B cell (primary cell): ENCODE results near the gene SGSM1. TPM values are rescaled to one million over a fixed set of nuclear protein-coding genes. Genes with fewer than 3 reads are reported as not detected.

ENCODE experiments used
- ATAC-seq: fragments of 200-7000 bp; cut with Tn5 transposase; one replicate; pipeline ENCODE4 v1.10.0; 2021; ENCODE audit warnings: low read depth, mild to moderate bottlenecking, moderate number of reproducible peaks, moderate library complexity
- CTCF ChIA-PET: fragments of 350-600 bp; sonication (Branson Sonifier 250); formaldehyde crosslinking; loops from one replicate; lab custom pipeline; 2021; ENCODE audit warnings: antibody characterized with exemption, inconsistent platforms; lab: Charles Lee
- POLR2A ChIA-PET: fragments of 350-600 bp; sonication (Branson Sonifier 250); formaldehyde crosslinking; loops from one replicate; lab custom pipeline; 2021; ENCODE audit warnings: antibody characterized with exemption; lab: Charles Lee
- DNase-seq: peaks from one replicate; pipeline ENCODE4 v3.0.0; 2013
- H2AFZ ChIP-seq: 2 replicates; pipeline ENCODE4 v1.6.1; 2012; ENCODE audit warnings: mild to moderate bottlenecking, low read depth, low read length; ENCODE audit not compliant: insufficient read depth, poor library complexity, severe bottlenecking
- H3K27ac ChIP-seq, 2 donors: 1 replicate in 1 of 2; 2 replicates in 1 of 2; pipeline ENCODE4 v1.5.1; 2012 to 2013; ENCODE audit warnings: low read length in 2 of 2, mild to moderate bottlenecking in 2 of 2, moderate library complexity in 1 of 2
- H3K27me3 ChIP-seq, 4 experiments: fragments of 200-600 bp in 1 of 4; sonication (generic) in 1 of 4; replicated peaks in 1 of 4; 1 replicate in 2 of 4; 2 replicates in 2 of 4; pipeline versions ENCODE4 v1.6.1 to v1.7.0; 2013 to 2016; ENCODE audit warnings: low read length in 3 of 4, mild to moderate bottlenecking in 2 of 4, mixed read lengths in 1 of 4, moderate library complexity in 1 of 4; ENCODE audit not compliant: insufficient read depth in 4 of 4, control insufficient read depth in 3 of 4; ENCODE audit errors: control extremely low read depth in 1 of 4
- H3K36me3 ChIP-seq, 2 experiments: replicated peaks in 1 of 2; 1 replicate in 1 of 2; 2 replicates in 1 of 2; pipeline versions ENCODE4 v1.6.1 to v1.7.1; 2013; ENCODE audit warnings: low read length in 1 of 2; ENCODE audit not compliant: insufficient read depth in 2 of 2, control insufficient read depth in 1 of 2; ENCODE audit errors: control extremely low read depth in 1 of 2, extremely low read depth in 1 of 2
- H3K4me1 ChIP-seq, 2 donors: fragments of 200-600 bp in 1 of 2; sonication (generic) in 1 of 2; 1 replicate in 1 of 2; 2 replicates in 1 of 2; pipeline versions ENCODE4 v1.5.1 to v1.6.1; 2013 to 2017; ENCODE audit warnings: low read length in 2 of 2; ENCODE audit not compliant: control insufficient read depth in 2 of 2, insufficient read depth in 2 of 2
- H3K4me2 ChIP-seq: replicated peaks from 2 replicates; pipeline ENCODE3; 2012; ENCODE audit warnings: mild to moderate bottlenecking, low read depth, low read length; ENCODE audit not compliant: poor library complexity, severe bottlenecking
- H3K4me3 ChIP-seq, 5 experiments: fragments of 200-600 bp in 1 of 5; sonication (generic) in 1 of 5; 1 replicate in 3 of 5; 2 replicates in 2 of 5; pipeline versions ENCODE4 v1.5.1 to v1.7.0; 2011 to 2016; ENCODE audit warnings: low read length in 4 of 5, mild to moderate bottlenecking in 4 of 5, low read depth in 2 of 5, control low read depth in 1 of 5, moderate library complexity in 1 of 5; ENCODE audit not compliant: insufficient read depth in 1 of 5; ENCODE audit errors: control extremely low read depth in 1 of 5, extremely low read depth in 1 of 5
- H3K79me2 ChIP-seq: fragments of 200-600 bp; sonication (generic); one replicate; pipeline ENCODE4 v1.6.0; 2016; ENCODE audit warnings: low read length; ENCODE audit not compliant: control insufficient read depth, insufficient read depth
- H3K9ac ChIP-seq: fragments of 200-600 bp; sonication (generic); 2 replicates; pipeline ENCODE4 v1.6.1; 2017; ENCODE audit warnings: mild to moderate bottlenecking, low read length, moderate library complexity
- H3K9me3 ChIP-seq, 3 donors: one replicate each; pipeline versions ENCODE4 v1.6.1 to v1.7.1; 2013; ENCODE audit warnings: low read length in 2 of 3; ENCODE audit not compliant: control insufficient read depth in 2 of 3, insufficient read depth in 1 of 3; ENCODE audit errors: control extremely low read depth in 1 of 3
- H4K20me1 ChIP-seq: 2 replicates; pipeline ENCODE4 v1.6.0; 2012; ENCODE audit warnings: mild to moderate bottlenecking, low read length; ENCODE audit not compliant: insufficient read depth, control insufficient read depth, poor library complexity, severe bottlenecking
- H3K27ac Mint-ChIP-seq: one replicate; pipeline ENCODE4 v1.8.0; 2021; ENCODE audit warnings: mixed read lengths
- H3K27me3 Mint-ChIP-seq: one replicate; pipeline ENCODE4 v1.8.0; 2021; ENCODE audit warnings: mixed read lengths
- H3K4me1 Mint-ChIP-seq: one replicate; pipeline ENCODE4 v1.8.0; 2021; ENCODE audit warnings: mixed read lengths
- H3K4me3 Mint-ChIP-seq: one replicate; pipeline ENCODE4 v1.8.0; 2021; ENCODE audit warnings: mixed read lengths
- H3K9me3 Mint-ChIP-seq: one replicate; pipeline ENCODE4 v1.8.0; 2022; ENCODE audit warnings: mixed read lengths; ENCODE audit not compliant: insufficient read depth
- CTCF ChIP-seq: fragments of 200-600 bp; IDR thresholded peaks from one replicate; pipeline ENCODE4 v1.8.0; 2022; ENCODE audit warnings: antibody characterized with exemption, mild to moderate bottlenecking
- EZH2 ChIP-seq: IDR thresholded peaks from 2 replicates; pipeline ENCODE4 v1.6.1; 2012; ENCODE audit warnings: borderline replicate concordance, low read depth, mild to moderate bottlenecking, moderate library complexity, low read length; ENCODE audit not compliant: insufficient read depth, poor library complexity, severe bottlenecking
- WGBS: methylation state at CpG from one replicate; pipeline ENCODE4 v1.1.5; 2013; ENCODE audit warnings: missing lambda C conversion rate; ENCODE audit not compliant: insufficient coverage; 5-methylcytosine and 5-hydroxymethylcytosine counted together
- intact Hi-C: fragments of 100-400 bp; cut with micrococcal nuclease; formaldehyde crosslinking; loops from one replicate; pipeline ENCODE4 v1.10.0; 2022
- polyA plus RNA-seq: library from polyadenylated mRNA; depleted of rRNA; stranded (reverse); fragments of >200 nt; gene quantifications from 2 replicates; pipeline ENCODE4 v1.2.3, GENCODE V29; 2012
- total RNA-seq, 2 donors: library from RNA; stranded (reverse); fragments of 120-200 nt in 1 of 2; gene quantifications; 1 replicate in 1 of 2; 2 replicates in 1 of 2; pipeline versions ENCODE4 v1.2.3 to v1.2.4, GENCODE V29; 2013 to 2022

The SGSM1 gene
- total and polyA plus RNA-seq, 2 donors (not counting 1 experiment from before 2014, with no cell fraction given): 0.91 to 1.3 TPM

- WGBS: 63% methylated on average over 4 of the region's 7 CpGs
- TF ChIP-seq CTCF (no peak), EZH2 (no peak)
- no peak overlapping the region for H2AFZ ChIP-seq
- Mint-ChIP-seq H3K27me3 (peaks cover 32% of the 10 kb centered on the region), H3K4me1 (no peaks in the 10 kb centered on the region), H3K4me3 (no peak overlapping the region), H3K9me3 (no peaks in the 10 kb centered on the region), H3K27ac (no peak overlapping the region)
- H3K27ac ChIP-seq: no peak overlapping the region
- no peak overlapping the region for H3K9ac ChIP-seq
- intact Hi-C loops: no loop called here
- no peaks in the 10 kb centered on the region for H3K79me2 ChIP-seq
- ATAC-seq (no peak), DNase-seq (no peak)
- CTCF ChIA-PET: interaction anchor here (0.9 to 7.2 kb wide), 3 partner anchors 14 to 77 kb away, joined by 3 to 81 read pairs (median 4); no protein-coding TSS in a partner anchor
- H3K9me3 ChIP-seq: no peaks in the 10 kb centered on the region
- H3K4me3 ChIP-seq: no peak overlapping the region
- H4K20me1 ChIP-seq: no peaks in the 10 kb centered on the region
- H3K36me3 ChIP-seq: no peaks in the 10 kb centered on the region
- H3K4me2 ChIP-seq: no peak overlapping the region
- POLR2A ChIA-PET: no interaction called here
- peaks cover 0 to 8% (median 2%) of the 10 kb centered on the region in 4 experiments for H3K27me3 ChIP-seq
- H3K4me1 ChIP-seq: no peaks in the 10 kb centered on the region
Measured at GRCh38 chr22:24772493-24773220, 33.4 kb upstream of the SGSM1 start.

DNA sequence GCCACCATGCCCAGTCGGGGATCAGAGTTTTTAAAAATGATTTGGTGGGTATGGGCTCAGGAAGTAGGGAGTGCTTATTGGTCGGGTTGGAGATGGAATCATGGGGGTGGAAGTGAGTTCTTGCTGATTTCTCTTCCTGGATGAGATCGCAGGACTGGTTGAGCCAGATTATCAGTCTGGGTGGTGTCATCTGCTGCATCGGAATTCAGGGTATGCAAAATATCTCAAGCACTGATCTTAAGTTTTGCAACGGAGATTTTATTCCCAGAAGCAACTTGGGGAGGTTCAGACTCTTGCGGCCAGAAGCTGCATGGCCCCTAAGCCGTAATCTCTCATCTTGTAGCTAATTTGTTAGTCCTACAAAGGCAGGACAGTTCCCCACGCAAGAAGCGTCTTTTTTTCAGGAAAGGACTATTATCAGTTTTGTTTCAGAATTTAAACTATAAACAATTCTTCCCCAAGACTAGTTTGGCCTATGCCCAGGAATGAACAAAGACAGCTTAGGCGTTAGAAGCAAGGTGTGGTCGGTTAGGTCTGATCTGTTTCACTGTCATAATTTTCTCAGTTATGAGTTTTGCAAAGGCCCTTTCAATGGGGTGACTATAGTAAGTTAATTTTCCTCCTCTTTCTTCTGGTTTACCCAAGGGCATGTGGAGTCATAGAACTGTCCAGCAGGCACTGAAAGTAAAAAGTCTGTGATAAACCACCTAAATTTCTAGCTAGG lies 30.1 kb upstream of the SGSM1 start:
- Mint-ChIP-seq H3K27me3 (peaks cover 36% of the 10 kb centered on the region), H3K4me1 (no peaks in the 10 kb centered on the region), H3K4me3 (no peak overlapping the region), H3K9me3 (no peaks in the 10 kb centered on the region), H3K27ac (no peak overlapping the region)
- no peak overlapping the region for H3K27ac ChIP-seq
- no peak overlapping the region for H2AFZ ChIP-seq
- no peak for TF ChIP-seq CTCF
- no peak for TF ChIP-seq EZH2
- H3K9me3 ChIP-seq: no peaks in the 10 kb centered on the region
- peaks cover 0 to 10% (median 2%) of the 10 kb centered on the region in 4 experiments for H3K27me3 ChIP-seq
- H3K9ac ChIP-seq: no peak overlapping the region
- intact Hi-C loops: no loop called here
- POLR2A ChIA-PET: no interaction called here
- DNase-seq: no peak
- no peaks in the 10 kb centered on the region for H3K36me3 ChIP-seq
- no peak overlapping the region for H3K4me3 ChIP-seq
- H3K4me1 ChIP-seq: no peaks in the 10 kb centered on the region
- no peaks in the 10 kb centered on the region for H3K79me2 ChIP-seq
- no peak for ATAC-seq
- 86% methylated on average over 6 of the region's 11 CpGs for WGBS
- CTCF ChIA-PET: no interaction called here
- no peak overlapping the region for H3K4me2 ChIP-seq
- no peaks in the 10 kb centered on the region for H4K20me1 ChIP-seq
